ENCODE measurements around the gene TPM3.
"Not testable (repeated sequence)": the region's sequence is repeated elsewhere in the genome, so short reads cannot be mapped to it uniquely, and the experiment has no call there.

The TPM3 gene

DNA sequence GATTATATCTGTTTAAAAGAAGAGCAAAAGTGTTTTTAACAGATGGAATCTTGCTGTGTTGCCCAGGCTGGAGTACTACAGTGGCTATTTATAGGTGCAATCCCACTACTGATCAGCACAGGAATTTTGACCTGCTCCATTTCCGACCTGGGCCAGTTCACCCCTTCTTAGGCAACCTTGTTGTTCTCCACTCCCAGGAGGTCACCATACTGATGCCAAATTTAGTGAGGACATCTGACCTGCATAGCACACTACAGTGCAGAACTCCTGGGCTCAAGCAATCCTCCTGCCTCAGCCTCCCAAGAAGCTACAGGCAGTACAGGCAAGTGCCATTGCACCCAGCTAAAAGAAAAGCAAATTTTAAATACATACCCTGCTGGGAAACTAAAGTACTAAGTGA lies 25.7 kb downstream of the TPM3 start:
- no peak for DNase-seq (ENCODE audit: low spot score)

DNA sequence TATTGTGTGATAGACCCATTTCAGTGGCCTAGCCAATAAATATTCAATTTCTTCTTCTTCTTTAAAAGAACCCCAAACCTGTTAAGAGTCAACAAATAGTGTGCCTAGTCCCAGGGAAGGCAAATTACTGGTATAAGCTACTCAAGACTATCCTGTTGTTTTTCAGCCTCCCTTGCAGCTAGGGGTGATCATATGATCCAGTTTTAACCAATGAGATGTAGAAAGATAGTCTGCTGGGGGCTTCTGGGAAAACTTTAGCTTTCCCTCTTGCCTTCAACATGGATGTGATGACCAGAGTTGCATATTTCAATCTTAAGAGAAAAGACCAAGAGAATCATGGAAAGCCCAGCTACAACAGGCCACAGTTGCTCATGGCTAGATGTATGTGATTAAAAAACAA lies 32.3 kb downstream of the TPM3 start:
- no peak for DNase-seq (ENCODE audit: low spot score)

DNA sequence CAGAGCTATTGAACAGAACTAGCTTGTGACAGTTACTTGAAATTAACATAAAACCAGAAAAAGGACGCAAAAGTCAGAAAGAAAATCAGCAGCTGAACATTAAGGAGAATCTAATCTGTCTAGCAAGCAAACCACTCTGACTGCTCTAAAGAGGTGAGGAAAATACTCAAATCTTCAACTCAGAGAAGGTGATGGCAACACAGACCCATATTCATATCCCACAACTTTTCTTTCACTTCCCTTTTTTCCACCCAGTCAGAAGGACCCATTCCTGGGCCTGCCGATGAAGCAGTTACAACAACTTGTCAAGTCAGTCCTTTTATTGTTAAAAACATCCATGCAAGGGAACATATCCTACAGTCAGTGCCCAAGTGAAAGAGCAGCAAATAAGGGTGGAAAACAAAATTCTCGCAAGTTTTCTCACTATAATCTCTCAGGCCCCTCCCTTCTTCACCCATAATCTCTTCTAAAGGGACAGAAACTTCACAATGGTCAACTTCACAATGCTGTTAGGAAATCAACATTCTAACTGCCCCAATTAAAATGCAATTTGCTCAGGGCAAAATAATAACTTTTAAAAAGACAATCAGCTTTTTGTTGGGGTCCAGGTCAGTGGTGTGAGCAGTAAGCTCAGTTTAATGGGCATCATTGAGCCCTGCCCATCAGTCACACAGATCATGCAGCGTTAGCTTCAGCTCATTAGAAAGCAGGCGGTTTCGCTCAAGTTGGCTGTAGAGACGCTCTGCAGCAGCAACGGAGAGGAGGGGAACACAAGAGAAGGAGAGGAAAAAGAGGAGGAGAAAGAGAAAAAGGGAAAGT lies 33.4 kb downstream of the TPM3 start:
- no peak for DNase-seq (ENCODE audit: low spot score)

DNA sequence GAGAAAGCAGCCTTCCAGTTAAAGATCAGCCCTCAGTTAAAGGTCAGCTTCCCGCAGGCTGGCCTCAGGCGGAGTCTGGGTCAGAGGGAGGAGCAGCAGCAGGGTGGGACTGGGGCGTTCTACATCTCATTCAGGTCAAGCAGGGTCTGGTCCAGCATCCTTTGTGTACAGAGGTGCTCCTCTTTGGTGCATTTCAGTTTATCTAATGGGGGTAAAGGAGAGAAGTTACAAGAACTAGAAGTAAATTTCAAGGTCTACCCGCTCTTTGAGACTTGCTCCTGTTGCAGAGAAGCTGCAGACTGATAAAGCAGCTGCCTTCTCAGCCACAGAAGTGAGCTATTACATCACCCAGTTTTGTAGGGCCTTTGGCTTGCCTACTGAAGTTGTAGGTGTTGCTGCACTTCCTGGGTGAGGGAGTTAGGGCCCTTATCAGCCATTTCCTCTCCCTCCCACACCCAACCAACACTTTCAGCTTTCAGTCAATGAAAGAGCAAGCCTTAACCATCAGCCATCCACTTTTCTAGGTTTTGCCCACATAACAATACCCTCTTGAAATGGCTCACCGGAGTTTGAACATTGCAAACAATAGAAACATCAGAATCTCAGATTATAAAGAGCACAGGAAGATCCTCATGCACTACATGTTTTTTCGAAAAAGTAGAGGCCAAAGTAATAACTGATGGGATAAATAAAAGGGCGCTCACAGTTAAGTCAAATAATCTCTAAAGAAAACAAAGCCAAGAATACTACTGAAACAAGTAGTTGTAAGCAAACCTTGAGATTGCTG lies 34.2 kb downstream of the TPM3 start:
- no peak for DNase-seq (ENCODE audit: low spot score)

DNA sequence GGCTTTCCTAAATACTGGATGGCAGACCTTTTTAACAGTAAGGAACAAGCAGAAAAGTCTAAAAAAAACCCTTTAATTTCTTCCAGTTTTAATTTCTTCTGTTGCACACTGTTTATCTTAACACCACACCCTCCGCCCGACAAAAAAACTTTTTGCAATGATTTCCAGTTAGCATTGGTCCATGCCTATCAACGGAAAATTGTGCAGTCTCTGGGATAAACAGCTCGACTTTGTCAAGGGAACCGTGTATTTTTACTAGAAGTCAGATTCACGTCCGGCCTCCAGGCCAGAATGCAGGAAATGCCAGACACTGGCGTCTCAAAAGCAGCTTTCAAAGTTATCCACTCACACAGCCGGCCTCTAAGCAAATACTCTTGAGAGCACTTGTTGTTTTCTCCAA lies 36.6 kb downstream of the TPM3 start:
- no peak for DNase-seq (ENCODE audit: low spot score)

DNA sequence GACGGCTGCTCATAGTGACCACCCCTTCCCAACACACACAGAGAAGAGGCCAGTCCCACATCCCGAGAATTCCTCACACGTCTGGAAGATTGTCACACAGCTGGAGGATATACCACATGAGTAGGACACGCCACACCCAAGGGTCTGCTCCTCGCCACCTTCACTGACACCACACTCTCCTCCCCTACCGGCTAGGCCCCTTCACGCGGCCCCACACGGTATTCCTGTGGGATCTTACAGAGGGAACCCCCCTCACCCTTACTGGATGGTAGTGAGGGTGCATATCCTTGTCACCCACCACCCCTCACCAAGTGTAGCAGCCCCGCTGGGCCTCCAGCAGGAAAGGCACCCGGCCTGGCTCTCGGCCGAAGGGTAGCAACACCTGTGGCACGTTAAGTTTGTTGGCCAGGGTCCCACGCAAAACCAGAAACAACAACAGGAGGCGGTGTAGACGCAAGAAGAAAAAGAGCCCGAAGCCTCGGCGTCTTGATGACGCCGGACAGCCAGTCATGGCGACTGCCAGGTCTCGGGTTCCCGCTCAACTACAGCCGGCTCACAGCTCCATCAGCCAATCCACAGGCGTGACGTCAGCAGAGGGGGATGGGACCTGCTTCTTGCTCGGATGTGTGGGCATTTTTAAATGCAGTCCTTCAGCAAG lies 37.2 kb downstream of the TPM3 start, which contains the start of gene NUP210L:
Gene NUP210L (minus strand): TSS at position 540 of the 658 bp plus-strand sequence.
- DNase-seq (ENCODE audit: low spot score), result no peak

DNA sequence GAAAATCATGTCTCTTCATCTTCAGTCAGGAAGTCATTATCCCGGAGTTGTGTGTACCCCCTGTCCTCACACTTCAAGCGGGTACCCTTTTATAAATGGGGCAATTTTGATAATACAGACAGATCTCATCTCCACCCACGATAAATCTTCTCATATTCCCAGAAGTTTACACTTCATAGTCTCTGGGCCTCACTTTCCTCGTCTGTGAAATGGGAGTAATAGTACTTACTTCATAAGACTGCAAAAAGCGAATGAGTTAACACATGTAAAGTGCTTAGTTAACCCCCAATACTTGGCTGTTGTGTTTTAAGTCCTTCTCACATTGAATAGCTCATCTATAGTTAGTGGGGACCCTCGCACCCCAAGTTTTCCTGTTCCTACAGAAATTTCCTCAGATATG lies 37.8 kb downstream of the TPM3 start:
- no peak for DNase-seq (ENCODE audit: low spot score)

DNA sequence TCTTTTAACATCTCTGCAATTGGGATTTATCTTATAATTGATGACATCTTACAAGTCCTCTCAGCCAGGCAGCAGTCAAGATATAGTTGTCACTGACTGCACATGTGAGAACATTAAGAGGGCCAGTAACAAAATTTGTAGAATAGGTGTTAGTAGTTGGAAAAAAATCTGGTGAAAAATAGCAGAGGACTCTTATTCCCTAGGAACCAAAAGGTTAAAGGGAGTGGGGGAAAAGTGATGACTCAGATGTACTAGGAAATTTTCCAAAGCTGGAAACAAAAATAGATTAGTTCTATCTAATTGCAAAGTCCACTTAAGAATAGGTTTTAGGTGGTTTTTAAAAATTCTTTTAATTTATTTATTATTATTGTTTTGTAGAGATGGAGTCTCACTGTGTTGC lies 40.6 kb downstream of the TPM3 start:
- DNase-seq (ENCODE audit: low spot score), result no peak

DNA sequence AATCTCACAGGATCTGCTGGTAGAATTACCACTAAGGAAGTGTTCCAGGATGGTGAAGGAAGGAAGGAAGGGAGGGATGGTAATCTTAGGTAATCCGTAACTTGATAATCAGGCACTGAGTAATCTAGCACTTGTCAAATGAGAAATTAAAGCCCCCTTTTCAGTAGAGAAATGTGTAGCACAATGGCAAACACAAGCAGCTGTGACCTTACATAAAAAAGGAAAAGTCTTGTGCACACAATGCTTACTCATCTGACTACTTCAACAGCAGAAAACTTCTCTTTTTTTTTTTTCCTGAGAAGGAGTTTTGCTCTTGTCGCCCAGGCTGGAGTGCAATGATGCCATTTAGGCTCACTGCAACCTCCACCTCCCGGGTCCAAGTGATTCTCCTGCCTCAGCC lies 43.1 kb downstream of the TPM3 start:
- no peak for DNase-seq (ENCODE audit: low spot score)

DNA sequence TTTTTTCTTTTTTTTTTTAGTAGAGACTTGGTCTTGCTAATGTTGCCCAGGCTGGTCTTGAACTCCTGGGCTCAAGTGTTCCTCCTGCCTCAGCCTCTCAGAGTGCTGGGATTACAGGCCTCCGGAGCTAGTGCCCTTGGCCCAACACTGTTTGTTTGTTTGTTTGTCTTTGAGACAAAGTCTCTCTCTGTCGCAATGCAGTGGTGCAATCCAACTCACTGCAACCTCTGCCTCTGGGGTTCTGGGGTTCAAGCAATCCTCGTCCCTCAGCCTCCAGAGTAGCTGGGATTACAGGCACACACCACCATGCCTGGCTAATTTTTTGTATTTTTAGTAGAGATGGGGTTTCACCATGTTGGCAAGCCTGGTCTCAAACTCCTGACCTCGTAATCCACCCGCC lies 44.4 kb downstream of the TPM3 start:
- not testable (repeated sequence) for DNase-seq (ENCODE audit: low spot score)

DNA sequence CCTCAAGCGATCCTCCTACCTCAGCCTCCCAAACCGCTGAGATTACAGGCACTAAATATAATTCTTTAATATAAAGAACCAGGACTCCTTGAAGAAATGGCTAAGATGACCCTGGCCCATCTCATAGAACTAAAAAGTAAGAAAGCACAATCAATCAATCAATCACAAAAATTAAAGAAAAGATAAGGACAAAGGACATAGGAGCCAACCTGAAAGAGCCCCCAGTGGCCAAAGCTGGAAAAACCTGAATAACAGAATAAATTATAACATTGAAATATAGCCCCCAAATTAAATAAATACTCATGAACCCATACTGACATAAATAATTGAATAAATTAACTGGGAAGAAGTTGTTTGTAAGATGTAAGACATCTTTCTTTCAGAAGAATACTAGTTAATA lies 45.9 kb downstream of the TPM3 start:
- DNase-seq (ENCODE audit: low spot score), result no peak

DNA sequence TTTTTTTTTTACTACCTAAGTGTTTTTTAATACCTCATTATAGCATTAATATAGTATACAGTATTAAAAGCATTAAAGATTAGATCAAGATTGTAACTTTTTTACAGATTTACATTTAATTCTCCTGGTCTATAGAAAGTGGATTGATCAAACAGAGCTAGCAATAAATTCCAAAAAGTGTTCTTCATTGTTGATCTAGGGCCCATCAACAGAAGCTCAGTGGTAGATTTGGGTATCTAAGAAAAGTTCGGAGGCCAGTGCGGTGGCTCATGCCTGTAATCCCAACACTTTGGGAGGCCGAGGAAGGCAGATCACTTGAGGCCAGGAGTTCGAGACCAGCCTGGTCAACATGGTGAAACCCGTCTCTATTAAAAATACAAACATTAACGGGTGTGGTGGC lies 49.5 kb downstream of the TPM3 start:
- DNase-seq (ENCODE audit: low spot score), result no peak

DNA sequence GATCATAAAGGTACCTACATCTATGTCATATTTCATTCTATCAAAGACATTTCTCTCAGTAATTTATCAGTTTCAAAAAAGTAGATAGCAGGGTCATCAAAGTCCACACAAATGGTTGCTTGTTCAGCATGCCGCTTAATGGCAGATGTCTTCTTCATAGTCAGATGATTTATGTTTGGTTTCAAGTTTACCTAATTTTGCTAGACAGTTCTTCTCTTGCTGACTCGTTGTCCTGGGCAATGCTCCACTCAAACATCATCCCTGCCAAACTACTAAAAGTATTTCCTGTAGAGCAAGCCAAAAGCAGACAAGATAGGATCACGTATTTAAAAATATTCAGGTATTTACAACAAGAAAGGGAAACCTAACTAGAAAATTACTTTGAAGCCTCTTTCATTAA lies 50.7 kb downstream of the TPM3 start:
- no peak for DNase-seq (ENCODE audit: low spot score)

DNA sequence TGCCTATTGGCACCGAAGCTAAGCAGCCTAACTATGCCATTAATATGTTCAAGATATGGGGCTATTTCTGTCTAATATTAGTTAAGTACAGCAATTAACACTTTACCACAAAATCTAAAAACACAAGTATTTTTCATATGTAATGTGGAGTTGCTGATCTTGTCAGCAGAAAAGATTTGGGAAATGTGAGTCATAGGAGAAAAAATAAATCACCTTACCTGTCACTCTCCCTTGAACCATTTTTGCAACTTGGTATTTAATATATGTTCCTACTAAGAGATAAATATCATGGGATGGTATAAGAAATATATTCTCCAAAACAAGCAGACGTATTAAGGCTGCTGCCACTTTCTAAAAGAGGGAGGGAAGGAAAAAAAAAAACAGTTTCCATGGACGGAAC lies 54.0 kb downstream of the TPM3 start:
- no peak for DNase-seq (ENCODE audit: low spot score)

DNA sequence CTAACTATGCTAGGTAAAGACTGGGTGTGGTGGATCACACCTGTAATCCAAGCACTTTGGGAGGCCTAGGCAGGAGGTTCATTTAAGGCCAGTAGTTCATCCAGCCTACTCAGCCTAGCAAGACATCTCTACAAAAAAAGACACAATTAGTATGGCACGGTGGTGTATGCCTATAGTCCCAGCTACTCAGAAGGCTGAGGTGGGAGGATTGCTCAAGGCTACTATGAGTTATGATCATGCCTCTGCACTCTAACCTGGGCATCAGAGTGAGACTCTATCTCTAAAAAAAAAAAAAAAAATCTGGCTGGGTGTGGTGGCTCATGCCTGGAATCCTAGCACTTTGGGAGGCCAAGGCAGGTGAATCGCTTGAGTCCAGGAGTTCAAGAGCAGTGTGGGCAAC lies 58.6 kb downstream of the TPM3 start:
- no peak for DNase-seq (ENCODE audit: low spot score)

DNA sequence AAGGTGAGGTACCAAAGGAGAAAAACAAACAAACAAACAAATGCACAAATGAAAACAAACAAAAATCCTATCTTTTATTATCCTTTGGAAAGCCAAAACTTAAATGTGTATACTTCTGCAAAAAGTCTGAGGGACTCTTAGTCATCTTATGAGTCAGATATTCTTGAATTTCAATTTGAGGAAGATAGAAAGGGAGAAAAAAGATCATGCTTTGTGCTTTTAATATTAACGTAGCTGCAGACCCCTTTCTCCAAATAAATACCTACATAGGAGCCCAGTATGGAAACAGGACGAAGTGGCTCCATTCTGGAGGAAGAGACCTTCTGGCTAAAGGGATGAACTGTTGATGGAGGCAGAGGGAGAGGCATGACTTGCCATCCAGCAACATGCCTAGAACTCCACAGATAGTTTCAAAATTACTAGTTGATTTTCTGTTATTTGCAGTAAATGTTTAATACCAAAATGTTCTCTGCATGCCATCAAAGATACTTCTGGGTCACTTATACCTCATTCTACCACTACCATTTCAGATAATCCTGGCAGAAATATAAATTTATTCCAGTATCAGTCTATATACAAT lies 62.4 kb downstream of the TPM3 start:
- DNase-seq (ENCODE audit: low spot score), result no peak

DNA sequence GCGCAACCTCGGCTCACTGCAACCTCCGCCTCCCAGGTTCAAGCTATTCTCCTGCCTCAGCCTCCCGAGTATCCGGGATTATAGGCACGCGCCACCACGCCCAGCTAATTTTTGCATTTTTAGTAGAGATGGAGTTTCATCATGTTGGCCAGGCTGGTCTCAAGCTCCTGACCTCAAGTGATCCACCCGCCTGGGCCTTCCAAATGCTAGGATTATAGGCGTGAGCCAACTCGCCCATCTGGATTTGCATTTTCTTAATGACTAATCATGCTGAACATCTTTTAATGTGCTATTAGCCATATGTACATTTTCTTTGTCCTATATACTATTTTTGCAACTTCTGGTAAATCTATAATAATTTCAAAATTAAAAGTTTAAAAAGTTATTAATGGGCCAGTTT lies 68.7 kb downstream of the TPM3 start:
- not testable (repeated sequence) for DNase-seq (ENCODE audit: low spot score)

DNA sequence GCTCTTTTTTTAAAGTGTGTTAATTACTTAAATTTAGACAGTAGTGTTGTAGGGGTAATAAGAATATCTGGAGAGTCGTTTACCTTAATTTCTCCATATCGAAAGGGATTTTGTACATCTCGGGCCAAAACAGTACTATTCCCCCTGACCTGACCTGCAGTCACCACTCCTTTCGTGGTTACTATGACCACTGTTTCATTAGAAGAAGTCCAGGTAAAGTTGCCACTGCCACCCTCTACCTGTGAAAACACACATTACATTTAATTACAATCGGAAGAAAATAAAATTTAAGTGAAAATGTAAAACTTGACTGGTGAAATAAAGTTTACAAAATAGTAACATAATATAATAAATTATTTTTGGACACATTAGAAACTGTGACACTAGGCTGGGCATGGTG lies 74.3 kb downstream of the TPM3 start:
- DNase-seq (ENCODE audit: low spot score), result no peak

DNA sequence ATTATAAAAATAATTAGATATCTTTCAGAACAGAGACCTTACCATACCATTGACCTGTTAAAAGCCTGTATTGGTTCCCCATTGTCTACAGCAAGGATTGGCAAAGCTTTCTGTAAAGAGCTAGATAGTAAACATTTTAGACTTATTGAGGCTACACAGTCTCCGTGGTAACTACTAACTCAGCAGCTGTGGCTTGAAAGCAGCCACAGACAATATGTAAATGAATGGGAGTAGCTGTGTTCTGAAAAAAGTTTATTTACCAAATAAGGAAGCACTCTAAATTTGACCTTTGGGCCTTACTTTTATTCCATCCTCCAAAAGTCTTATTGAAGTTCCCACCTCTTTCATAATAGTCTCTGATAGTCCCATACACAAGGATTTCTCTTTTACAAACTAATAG lies 76.7 kb downstream of the TPM3 start:
- DNase-seq (ENCODE audit: low spot score), result no peak

All from HuH-7.5 (cell line).